CD14-positive monocyte (primary cell): Measurements from ENCODE around the gene ACCS. TPM values are rescaled to one million over a fixed set of nuclear protein-coding genes. Genes with fewer than 3 reads are reported as not detected.
A peak's percentile ranks its signal among the peaks of the same experiment; 100 is the strongest.

ENCODE experiments used
- DNase-seq, 3 donors: peaks; one replicate each; pipeline ENCODE4 v3.0.0-alpha.2; 2011 to 2022
- H2AFZ ChIP-seq: 2 replicates; pipeline ENCODE4 v1.6.0; 2012; ENCODE audit warnings: mild to moderate bottlenecking, low read depth, low read length, inconsistent platforms; ENCODE audit not compliant: insufficient read depth, poor library complexity, severe bottlenecking
- H3K27ac ChIP-seq, 2 donors: 1 replicate in 1 of 2; 2 replicates in 1 of 2; pipeline ENCODE4 v1.5.1; 2012 to 2013; ENCODE audit warnings: low read length in 2 of 2, control low read depth in 1 of 2, inconsistent platforms in 1 of 2, low read depth in 1 of 2, mild to moderate bottlenecking in 1 of 2
- H3K27me3 ChIP-seq, 2 donors: one replicate each; pipeline versions ENCODE4 v1.6.0 to v1.6.1; 2011 to 2013; ENCODE audit warnings: low read length in 2 of 2; ENCODE audit not compliant: control insufficient read depth in 2 of 2, insufficient read depth in 2 of 2
- H3K36me3 ChIP-seq, 2 donors: replicated peaks in 1 of 2; 1 replicate in 1 of 2; 2 replicates in 1 of 2; pipeline versions ENCODE4 v1.5.1 to v1.6.1; 2012 to 2013; ENCODE audit warnings: low read length in 2 of 2, control low read depth in 1 of 2, inconsistent platforms in 1 of 2, mild to moderate bottlenecking in 1 of 2; ENCODE audit not compliant: insufficient read depth in 2 of 2, control insufficient read depth in 1 of 2
- H3K4me1 ChIP-seq, 2 donors: 1 replicate in 1 of 2; 2 replicates in 1 of 2; pipeline versions ENCODE4 v1.5.1 to v1.6.1; 2012 to 2013; ENCODE audit warnings: low read length in 2 of 2, control low read depth in 1 of 2, inconsistent platforms in 1 of 2, mild to moderate bottlenecking in 1 of 2, moderate library complexity in 1 of 2; ENCODE audit not compliant: insufficient read depth in 2 of 2, control insufficient read depth in 1 of 2
- H3K4me2 ChIP-seq: replicated peaks from 2 replicates; pipeline ENCODE3; 2012; ENCODE audit warnings: low read length, moderate library complexity, mild to moderate bottlenecking; ENCODE audit not compliant: poor library complexity, severe bottlenecking; ENCODE audit errors: extremely low read depth
- H3K4me3 ChIP-seq, 3 experiments: fragments of 200-600 bp in 1 of 3; sonication (generic) in 1 of 3; replicated peaks in 1 of 3; 1 replicate in 2 of 3; 2 replicates in 1 of 3; pipeline ENCODE4 v1.5.1; 2011 to 2013; ENCODE audit warnings: low read length in 3 of 3, mild to moderate bottlenecking in 3 of 3, control low read depth in 2 of 3, low read depth in 2 of 3, inconsistent platforms in 1 of 3, moderate library complexity in 1 of 3
- H3K79me2 ChIP-seq: 2 replicates; pipeline ENCODE4 v1.6.0; 2012; ENCODE audit warnings: mild to moderate bottlenecking, control low read depth, inconsistent platforms, low read length, moderate library complexity; ENCODE audit not compliant: insufficient read depth
- H3K9ac ChIP-seq: 2 replicates; pipeline ENCODE4 v1.6.0; 2017; ENCODE audit warnings: low read length, mild to moderate bottlenecking; ENCODE audit not compliant: insufficient read depth, poor library complexity, severe bottlenecking
- H3K9me3 ChIP-seq, 2 donors: replicated peaks in 1 of 2; 1 replicate in 1 of 2; 2 replicates in 1 of 2; pipeline versions ENCODE4 v1.5.1 to v1.6.1; 2012 to 2013; ENCODE audit warnings: low read length in 2 of 2, control low read depth in 1 of 2; ENCODE audit not compliant: control insufficient read depth in 1 of 2, insufficient read depth in 1 of 2
- H4K20me1 ChIP-seq: 2 replicates; pipeline ENCODE4 v1.6.0; 2012; ENCODE audit warnings: mild to moderate bottlenecking, low read length, control low read depth, moderate library complexity; ENCODE audit not compliant: insufficient read depth
- H3K27ac Mint-ChIP-seq, 7 donors: one replicate each; pipeline ENCODE4 v1.8.0; 2020; ENCODE audit warnings: mild to moderate bottlenecking in 7 of 7, mixed read lengths in 7 of 7, moderate library complexity in 6 of 7, inconsistent platforms in 2 of 7
- H3K27me3 Mint-ChIP-seq, 3 donors: one replicate each; pipeline ENCODE4 v1.8.0; 2021 to 2022; ENCODE audit warnings: low read depth in 3 of 3, mild to moderate bottlenecking in 3 of 3, mixed read lengths in 3 of 3, moderate library complexity in 3 of 3, inconsistent platforms in 1 of 3
- H3K36me3 Mint-ChIP-seq, 2 donors: one replicate each; pipeline ENCODE4 v1.8.0; 2020; ENCODE audit warnings: mixed read lengths in 2 of 2, inconsistent platforms in 1 of 2, mild to moderate bottlenecking in 1 of 2
- H3K4me1 Mint-ChIP-seq: one replicate; pipeline ENCODE4 v1.8.0; 2020; ENCODE audit warnings: mild to moderate bottlenecking, mixed read lengths
- H3K4me3 Mint-ChIP-seq, 2 donors: one replicate each; pipeline ENCODE4 v1.8.0; 2020; ENCODE audit warnings: mild to moderate bottlenecking in 2 of 2, mixed read lengths in 2 of 2, moderate library complexity in 1 of 2
- H3K9me3 Mint-ChIP-seq, 7 donors: one replicate each; pipeline ENCODE4 v1.8.0; 2020 to 2022; ENCODE audit warnings: mixed read lengths in 7 of 7, mild to moderate bottlenecking in 6 of 7, moderate library complexity in 6 of 7, inconsistent platforms in 2 of 7
- WGBS: methylation state at CpG from one replicate; pipeline ENCODE4 v1.1.5; 2013; ENCODE audit warnings: missing lambda C conversion rate; ENCODE audit not compliant: insufficient coverage; 5-methylcytosine and 5-hydroxymethylcytosine counted together
- intact Hi-C, 2 donors: fragments of 100-400 bp; cut with micrococcal nuclease; formaldehyde crosslinking; loops; one replicate each; pipeline versions ENCODE4 v1.15.0 to v1.15.1; 2023
- polyA plus RNA-seq, 3 donors: library from polyadenylated mRNA; depleted of rRNA in 1 of 3; unstranded in 2 of 3; stranded (reverse) in 1 of 3; fragments of 300-500 nt in 2 of 3; fragments of >200 nt in 1 of 3; fragmentation: Illumina TruSeq in 2 of 3; gene quantifications; 1 replicate in 2 of 3; 2 replicates in 1 of 3; pipeline ENCODE4 v1.2.3, GENCODE V29; 2012 to 2021
- TF ChIP-seq, protein P1 (sequence below): fragments of 200-600 bp; IDR thresholded peaks from one replicate; pipeline ENCODE4 v1.8.0; 2022; ENCODE audit warnings: antibody characterized with exemption, mild to moderate bottlenecking

The ACCS gene
- polyA plus RNA-seq, 3 donors = 1.3 to 46.6 (median 1.7) TPM

- Histone ChIP-seq H3K4me3 (no peak overlapping the region), H3K4me2 (no peak overlapping the region), H3K9ac (no peak overlapping the region), H3K36me3 (peaks cover 43 to 94% of the 10 kb centered on the region in 2 donors), H3K27me3 (no peaks in the 10 kb centered on the region), H3K27ac (no peak overlapping the region), H4K20me1 (no peaks in the 10 kb centered on the region), H2AFZ (no peak overlapping the region), H3K9me3 (no peaks in the 10 kb centered on the region), H3K4me1 (no peaks in the 10 kb centered on the region), H3K79me2 (no peaks in the 10 kb centered on the region)
- H3K4me1 Mint-ChIP-seq = no peaks in the 10 kb centered on the region
- WGBS = 95% methylated on average over 5 of the region's 6 CpGs
- no peak overlapping the region for H3K4me3 Mint-ChIP-seq
- intact Hi-C loops = no loop called here
- no peaks in the 10 kb centered on the region for H3K9me3 Mint-ChIP-seq
- no peak for DNase-seq
- H3K27ac Mint-ChIP-seq = no peak overlapping the region
- peaks cover 0 to 2% (median 0%) of the 10 kb centered on the region in 3 donors for H3K27me3 Mint-ChIP-seq
- TF ChIP-seq, protein P1, sequence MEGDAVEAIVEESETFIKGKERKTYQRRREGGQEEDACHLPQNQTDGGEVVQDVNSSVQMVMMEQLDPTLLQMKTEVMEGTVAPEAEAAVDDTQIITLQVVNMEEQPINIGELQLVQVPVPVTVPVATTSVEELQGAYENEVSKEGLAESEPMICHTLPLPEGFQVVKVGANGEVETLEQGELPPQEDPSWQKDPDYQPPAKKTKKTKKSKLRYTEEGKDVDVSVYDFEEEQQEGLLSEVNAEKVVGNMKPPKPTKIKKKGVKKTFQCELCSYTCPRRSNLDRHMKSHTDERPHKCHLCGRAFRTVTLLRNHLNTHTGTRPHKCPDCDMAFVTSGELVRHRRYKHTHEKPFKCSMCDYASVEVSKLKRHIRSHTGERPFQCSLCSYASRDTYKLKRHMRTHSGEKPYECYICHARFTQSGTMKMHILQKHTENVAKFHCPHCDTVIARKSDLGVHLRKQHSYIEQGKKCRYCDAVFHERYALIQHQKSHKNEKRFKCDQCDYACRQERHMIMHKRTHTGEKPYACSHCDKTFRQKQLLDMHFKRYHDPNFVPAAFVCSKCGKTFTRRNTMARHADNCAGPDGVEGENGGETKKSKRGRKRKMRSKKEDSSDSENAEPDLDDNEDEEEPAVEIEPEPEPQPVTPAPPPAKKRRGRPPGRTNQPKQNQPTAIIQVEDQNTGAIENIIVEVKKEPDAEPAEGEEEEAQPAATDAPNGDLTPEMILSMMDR = no peak
- H3K36me3 Mint-ChIP-seq = peaks cover 74 to 76% of the 10 kb centered on the region in 2 donors
Observed at GRCh38 chr11:44130751-44131150, 64.7 kb downstream of the ACCS start.

- peaks cover 26 to 88% of the 10 kb centered on the region in 2 donors for H3K36me3 ChIP-seq
- H3K9me3 Mint-ChIP-seq = no peaks in the 10 kb centered on the region
- H3K27me3 ChIP-seq = no peaks in the 10 kb centered on the region
- no peaks in the 10 kb centered on the region for H3K4me1 Mint-ChIP-seq
- WGBS = no CpG with 5 or more reads among the region's 1 CpG
- H3K4me3 Mint-ChIP-seq = no peak overlapping the region
- H3K36me3 Mint-ChIP-seq = peaks cover 52 to 58% of the 10 kb centered on the region in 2 donors
- intact Hi-C loops = no loop called here
- no peak for DNase-seq
- no peaks in the 10 kb centered on the region for H3K9me3 ChIP-seq
- H4K20me1 ChIP-seq = no peaks in the 10 kb centered on the region
- no peak overlapping the region for H3K27ac Mint-ChIP-seq
- no peaks in the 10 kb centered on the region for H3K4me1 ChIP-seq
- TF ChIP-seq, protein P1 = peak; percentile 32
- H3K79me2 ChIP-seq = no peaks in the 10 kb centered on the region
- no peak overlapping the region for H2AFZ ChIP-seq
- H3K4me2 ChIP-seq = no peak overlapping the region
- peaks cover 0 to 2% (median 0%) of the 10 kb centered on the region in 3 donors for H3K27me3 Mint-ChIP-seq
- no peak overlapping the region for H3K4me3 ChIP-seq
- no peak overlapping the region for H3K27ac ChIP-seq
- H3K9ac ChIP-seq = no peak overlapping the region
Observed at GRCh38 chr11:44133335-44133946, 67.4 kb downstream of the ACCS start.

Other genes with a start within 250 kb of the ACCS start
- gene ALKBH3, start 185.4 kb upstream of the ACCS start, polyA plus RNA-seq = 10 to 100 TPM; 22.1 to 25.8 (median 22.7) TPM
- gene C11orf96, start 123.6 kb upstream of the ACCS start, polyA plus RNA-seq = 1 to 10 TPM in 1 of 3 donors, not detected in 2; 1.8 TPM
- gene ACCSL, start 18.3 kb upstream of the ACCS start, polyA plus RNA-seq = not detected
- 10 to 100 TPM; 17.2 to 41.1 (median 34.2) TPM for gene EXT2, start 29.4 kb downstream of the ACCS start, polyA plus RNA-seq
- gene ALX4, start 243.9 kb downstream of the ACCS start, polyA plus RNA-seq = not detected